ENCODE data around the gene ABHD5.

The ABHD5 gene

DNA sequence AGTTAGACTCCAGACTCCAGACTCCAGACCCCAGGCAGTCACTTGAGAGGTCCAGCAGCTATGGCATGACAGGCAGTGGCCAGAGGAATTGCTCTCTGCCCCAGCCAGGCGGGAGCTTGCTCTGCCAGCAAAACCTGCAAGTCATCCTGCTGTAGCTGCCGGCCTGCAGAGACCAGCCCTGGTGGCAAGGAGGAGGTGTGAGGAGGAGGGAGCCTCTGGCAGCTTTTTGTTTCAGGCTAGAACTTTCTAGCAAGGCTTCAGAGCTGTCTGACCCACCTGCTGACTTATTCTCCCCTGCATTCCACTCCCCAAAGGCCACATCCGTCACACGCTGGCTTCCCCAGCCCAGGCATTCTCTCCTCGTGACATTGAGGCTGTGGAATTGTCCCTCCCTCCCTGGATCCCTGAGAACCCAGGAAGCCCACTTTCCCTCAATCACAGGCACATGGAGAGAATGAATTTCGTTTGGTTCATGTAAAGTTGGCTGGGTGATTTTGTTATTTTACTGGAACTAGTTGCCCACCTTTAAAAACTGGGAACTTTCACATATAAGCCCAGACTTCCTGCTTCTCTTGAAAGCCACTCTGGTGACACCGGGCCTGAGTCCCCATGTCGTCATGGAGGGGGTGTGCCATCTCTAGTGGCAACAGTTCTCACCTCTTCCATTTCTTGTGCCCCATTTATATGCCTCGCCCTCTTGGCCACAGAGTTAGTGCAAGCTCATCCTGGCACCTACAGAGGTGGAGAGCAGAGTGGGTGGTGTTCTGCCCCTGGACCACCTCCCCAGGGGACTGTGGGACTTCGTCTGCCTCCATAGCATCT lies 82.7 kb downstream of the ABHD5 start:
- TF ChIP-seq, protein P1, sequence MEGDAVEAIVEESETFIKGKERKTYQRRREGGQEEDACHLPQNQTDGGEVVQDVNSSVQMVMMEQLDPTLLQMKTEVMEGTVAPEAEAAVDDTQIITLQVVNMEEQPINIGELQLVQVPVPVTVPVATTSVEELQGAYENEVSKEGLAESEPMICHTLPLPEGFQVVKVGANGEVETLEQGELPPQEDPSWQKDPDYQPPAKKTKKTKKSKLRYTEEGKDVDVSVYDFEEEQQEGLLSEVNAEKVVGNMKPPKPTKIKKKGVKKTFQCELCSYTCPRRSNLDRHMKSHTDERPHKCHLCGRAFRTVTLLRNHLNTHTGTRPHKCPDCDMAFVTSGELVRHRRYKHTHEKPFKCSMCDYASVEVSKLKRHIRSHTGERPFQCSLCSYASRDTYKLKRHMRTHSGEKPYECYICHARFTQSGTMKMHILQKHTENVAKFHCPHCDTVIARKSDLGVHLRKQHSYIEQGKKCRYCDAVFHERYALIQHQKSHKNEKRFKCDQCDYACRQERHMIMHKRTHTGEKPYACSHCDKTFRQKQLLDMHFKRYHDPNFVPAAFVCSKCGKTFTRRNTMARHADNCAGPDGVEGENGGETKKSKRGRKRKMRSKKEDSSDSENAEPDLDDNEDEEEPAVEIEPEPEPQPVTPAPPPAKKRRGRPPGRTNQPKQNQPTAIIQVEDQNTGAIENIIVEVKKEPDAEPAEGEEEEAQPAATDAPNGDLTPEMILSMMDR (IDR thresholded peaks at IDR 0.05), result peak; percentile 11
- H3K9me3 ChIP-seq, result no peaks in the 10 kb centered on the region
- peaks cover 23 to 28% of the 10 kb centered on the region in 2 experiments for H3K4me1 ChIP-seq (ENCODE audit: control insufficient read depth in 1 of 2, insufficient read depth in 1 of 2, low read depth in 1 of 2, low read length in 1 of 2)
- H3K4me3 ChIP-seq (ENCODE audit: low read depth in 1 of 2, low read length in 1 of 2), result peak overlapping the region in 1 of 2 experiments; percentile 35
- H3K36me3 ChIP-seq, result no peaks in the 10 kb centered on the region
- no peaks in the 10 kb centered on the region for H3K27me3 ChIP-seq
- H3K27ac ChIP-seq, result peak overlapping the region; percentile 79

DNA sequence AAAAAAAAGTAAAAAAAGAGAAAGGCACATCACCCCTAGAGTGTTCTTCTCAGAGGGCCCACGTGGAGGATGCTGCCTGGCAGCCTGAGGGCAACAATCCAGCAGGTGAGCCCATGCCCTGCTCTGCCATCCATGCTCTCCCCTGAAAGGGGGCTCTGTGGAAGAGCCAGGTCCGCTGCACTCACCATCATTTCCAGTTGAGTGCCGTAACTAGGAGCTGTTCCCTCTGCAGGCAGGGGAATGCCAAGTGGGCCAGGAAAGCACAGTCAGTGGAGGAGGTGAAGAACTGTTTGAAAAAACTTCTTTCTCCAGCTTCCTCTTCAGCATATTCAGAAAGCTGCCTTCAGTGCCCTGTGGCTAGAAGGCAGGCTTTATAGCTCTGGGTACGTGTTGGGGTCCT lies 84.1 kb downstream of the ABHD5 start:
- Histone ChIP-seq H3K36me3 (no peaks in the 10 kb centered on the region), H3K9me3 (no peaks in the 10 kb centered on the region), H3K27ac (no peak overlapping the region), H3K4me3 (ENCODE audit: low read depth in 1 of 2, low read length in 1 of 2) (no peak overlapping the region), H3K4me1 (ENCODE audit: control insufficient read depth in 1 of 2, insufficient read depth in 1 of 2, low read depth in 1 of 2, low read length in 1 of 2) (peaks cover 12 to 17% of the 10 kb centered on the region in 2 experiments), H3K27me3 (no peaks in the 10 kb centered on the region)
- TF ChIP-seq, protein P1 (IDR thresholded peaks at IDR 0.05), result no peak

DNA sequence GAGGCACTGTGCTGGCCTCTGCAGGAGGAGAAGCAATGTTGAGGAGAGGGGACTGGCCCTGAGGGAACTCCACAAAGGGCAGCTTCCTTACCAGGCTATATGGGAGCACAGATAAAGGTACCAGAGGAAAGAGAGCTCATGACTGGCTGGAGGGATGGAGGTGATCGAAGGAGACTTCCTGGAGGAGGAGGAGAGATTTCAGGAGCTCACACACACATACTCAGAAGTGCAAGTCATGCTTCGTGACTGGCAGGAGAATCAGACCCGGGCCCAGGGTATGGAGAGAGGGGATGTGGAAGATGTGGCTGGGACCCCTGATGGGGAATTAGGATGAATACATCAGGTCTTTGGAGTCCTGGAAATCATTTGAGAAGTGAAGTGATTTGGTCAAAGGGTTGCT lies 85.4 kb downstream of the ABHD5 start:
- H3K9me3 ChIP-seq, result no peaks in the 10 kb centered on the region
- no peaks in the 10 kb centered on the region for H3K36me3 ChIP-seq
- H3K27me3 ChIP-seq, result no peaks in the 10 kb centered on the region
- no peak overlapping the region for H3K27ac ChIP-seq
- peaks cover 12 to 16% of the 10 kb centered on the region in 2 experiments for H3K4me1 ChIP-seq (ENCODE audit: control insufficient read depth in 1 of 2, insufficient read depth in 1 of 2, low read depth in 1 of 2, low read length in 1 of 2)
- TF ChIP-seq, protein P1 (IDR thresholded peaks at IDR 0.05), result no peak
- no peak overlapping the region for H3K4me3 ChIP-seq (ENCODE audit: low read depth in 1 of 2, low read length in 1 of 2)

DNA sequence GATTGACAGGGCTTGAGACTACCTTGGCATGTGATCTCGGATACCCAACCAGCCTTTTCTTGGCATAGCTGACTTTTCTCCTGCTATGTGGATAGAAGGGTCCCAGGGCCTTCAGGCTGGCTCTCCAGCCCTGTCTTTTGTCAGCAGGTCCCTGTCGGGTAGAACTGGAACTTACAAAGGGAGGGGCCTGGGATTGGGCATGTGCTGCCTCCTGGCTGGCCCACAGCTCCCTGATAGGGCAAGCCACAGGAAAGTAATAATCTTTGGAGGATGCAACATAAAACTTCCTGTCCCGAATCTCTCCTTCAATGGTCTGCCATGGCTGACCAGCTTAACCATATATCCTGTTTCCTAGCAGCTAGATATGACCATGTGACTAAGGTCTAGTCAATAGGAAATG lies 89.1 kb downstream of the ABHD5 start:
- Histone ChIP-seq H3K27me3 (no peaks in the 10 kb centered on the region), H3K4me3 (ENCODE audit: low read depth in 1 of 2, low read length in 1 of 2) (no peak overlapping the region), H3K9me3 (no peaks in the 10 kb centered on the region), H3K4me1 (ENCODE audit: control insufficient read depth in 1 of 2, insufficient read depth in 1 of 2, low read depth in 1 of 2, low read length in 1 of 2) (peaks cover 12 to 14% of the 10 kb centered on the region in 2 experiments), H3K27ac (no peak overlapping the region), H3K36me3 (no peaks in the 10 kb centered on the region)
- TF ChIP-seq, protein P1 (IDR thresholded peaks at IDR 0.05), result no peak

DNA sequence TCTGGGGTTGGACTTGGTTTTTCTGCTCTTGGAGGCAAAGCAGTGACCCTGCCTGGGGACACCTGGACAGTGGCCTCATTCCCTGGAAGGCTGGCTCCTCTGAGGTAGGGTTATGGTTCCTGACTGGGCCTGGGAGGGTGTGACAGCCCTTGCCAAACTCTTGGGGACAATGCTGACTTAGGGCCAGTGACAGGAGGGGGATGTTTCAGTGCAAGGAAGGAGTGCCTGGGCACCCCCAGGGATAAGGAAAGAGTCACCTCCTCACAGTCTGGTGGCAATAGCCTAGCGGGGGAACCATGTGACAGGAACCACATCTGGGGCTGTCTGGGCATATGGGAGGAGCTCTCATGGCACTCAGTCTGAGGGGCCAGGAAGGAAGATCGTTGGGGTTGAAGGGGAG lies 91.8 kb downstream of the ABHD5 start:
- no peaks in the 10 kb centered on the region for H3K36me3 ChIP-seq
- no peak overlapping the region for H3K4me3 ChIP-seq (ENCODE audit: low read depth in 1 of 2, low read length in 1 of 2)
- TF ChIP-seq, protein P1 (IDR thresholded peaks at IDR 0.05), result no peak
- peaks cover 12 to 14% of the 10 kb centered on the region in 2 experiments for H3K4me1 ChIP-seq (ENCODE audit: control insufficient read depth in 1 of 2, insufficient read depth in 1 of 2, low read depth in 1 of 2, low read length in 1 of 2)
- no peak overlapping the region for H3K27ac ChIP-seq
- H3K9me3 ChIP-seq, result no peaks in the 10 kb centered on the region
- H3K27me3 ChIP-seq, result no peaks in the 10 kb centered on the region

All from neutrophil (primary cell).